SIG-M5 treated with dmso at 0.1 percent for 504 hours (cell line): ENCODE results near the gene TCF23.
"Not testable (repeated sequence)": the region's sequence is repeated elsewhere in the genome, so short reads cannot be mapped to it uniquely, and the experiment has no call there.

Experiments used
- DNase-seq: peaks from one replicate; lab custom pipeline; 2025; ENCODE audit not compliant: unreplicated experiment; lab: John Stamatoyannopoulos, UW

TCF23 gene

DNA sequence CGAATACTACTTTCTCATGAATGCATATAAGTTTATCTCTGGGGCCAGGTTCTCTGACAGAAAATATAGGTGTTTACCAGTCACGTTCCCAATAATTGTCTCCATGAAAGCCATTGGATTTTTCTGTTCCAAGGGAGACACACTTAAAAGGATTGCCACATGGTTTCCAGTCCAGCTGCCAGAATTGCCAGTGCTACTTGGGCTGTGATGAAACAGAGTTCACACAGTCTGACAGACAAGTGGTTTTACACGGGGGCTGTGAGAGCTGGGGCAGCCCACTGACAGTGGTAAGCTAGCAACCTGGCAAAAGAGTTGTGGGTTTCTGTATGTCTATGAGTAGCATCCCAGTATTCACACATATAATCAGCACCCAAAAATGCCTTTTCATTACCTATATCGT lies 35.3 kb downstream of the TCF23 start:
- DNase-seq = peak; percentile 24

DNA sequence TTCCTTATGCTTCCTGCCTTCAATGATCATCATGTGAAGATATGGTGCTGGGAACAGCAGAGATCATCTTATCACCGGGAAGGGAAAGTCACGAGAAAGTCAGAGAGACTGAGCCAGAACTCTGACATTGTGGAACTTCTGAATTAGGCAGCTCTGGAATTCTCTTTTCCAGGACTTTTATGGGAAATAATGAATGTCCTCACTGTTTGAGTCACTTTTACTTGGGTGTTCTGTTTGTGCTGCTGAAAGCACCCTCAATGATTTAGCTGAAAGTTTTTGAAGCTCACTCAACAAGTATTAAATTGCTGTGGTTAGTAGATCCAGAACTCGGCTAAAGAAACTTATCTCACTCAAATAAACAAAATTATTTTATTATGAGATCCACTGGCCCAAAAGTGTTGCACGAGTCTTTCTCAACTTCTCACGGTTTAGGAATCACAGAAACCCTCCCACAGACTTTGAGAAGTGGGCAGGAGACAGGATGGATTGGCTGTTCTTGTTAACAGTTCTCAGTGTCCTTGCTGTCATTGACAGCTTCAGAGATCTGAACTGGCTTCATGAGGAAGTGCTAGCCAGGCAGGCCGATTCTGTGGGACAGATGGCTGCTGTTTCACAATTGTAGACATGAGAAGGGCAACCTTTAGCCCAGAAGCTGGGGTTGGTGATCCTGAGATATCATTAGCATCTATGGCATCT lies 36.7 kb downstream of the TCF23 start:
- peak; percentile 74 for DNase-seq

- no peak for DNase-seq
Measured at GRCh38 chr2:27186613-27187345, 38.0 kb downstream of the TCF23 start.

- no peak for DNase-seq
Measured at GRCh38 chr2:27189989-27190388, 41.2 kb downstream of the TCF23 start.

DNA sequence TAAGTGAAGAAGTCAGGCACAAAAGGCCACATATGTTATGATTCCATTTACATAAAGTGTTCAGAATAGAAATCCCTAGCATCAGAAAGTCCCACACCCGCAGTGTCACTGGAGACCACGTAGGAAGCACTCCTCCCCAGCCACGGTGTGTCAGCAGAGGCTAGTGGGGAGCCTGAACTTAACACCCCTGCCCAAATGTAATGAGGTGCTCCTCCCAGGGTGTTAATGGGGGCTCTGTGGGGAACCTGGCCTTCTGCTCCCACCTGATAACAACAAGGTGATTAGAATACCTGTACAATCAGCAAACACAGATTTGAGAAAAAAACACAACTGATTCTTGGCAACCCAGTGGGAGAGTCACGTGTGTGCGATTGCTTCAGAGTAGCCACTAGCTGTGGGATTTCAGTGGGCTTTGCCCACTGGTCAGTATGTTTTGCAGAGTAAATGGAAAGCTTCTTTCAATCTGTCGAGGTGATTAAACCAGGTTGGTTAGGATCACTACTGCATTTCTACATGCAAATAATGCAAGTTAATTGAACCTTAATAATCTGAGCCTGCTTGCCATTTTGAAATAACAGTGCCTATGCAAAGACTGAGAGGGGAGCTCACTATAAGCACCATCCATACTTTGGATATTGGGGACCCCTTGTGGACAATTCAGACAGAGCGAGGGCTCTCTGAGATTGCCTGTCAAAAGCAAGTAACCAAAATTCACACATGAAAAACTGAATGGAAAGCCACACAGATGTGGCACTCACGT lies 42.4 kb downstream of the TCF23 start:
- peak; percentile 65 for DNase-seq

- DNase-seq = no peak
Measured at GRCh38 chr2:27194538-27195354, 45.9 kb downstream of the TCF23 start.

- not testable (repeated sequence) for DNase-seq
Measured at GRCh38 chr2:27195799-27196198, 47.0 kb downstream of the TCF23 start.

- DNase-seq = not testable (repeated sequence)
Measured at GRCh38 chr2:27198068-27198467, 49.3 kb downstream of the TCF23 start.

GRCh38 chr2:27198627-27199026 lies 49.8 kb downstream of the TCF23 start:
- DNase-seq = no peak

- no peak for DNase-seq
Measured at GRCh38 chr2:27199241-27199640, 50.4 kb downstream of the TCF23 start.

- DNase-seq = no peak
Measured at GRCh38 chr2:27201675-27202074, 52.9 kb downstream of the TCF23 start.

DNA sequence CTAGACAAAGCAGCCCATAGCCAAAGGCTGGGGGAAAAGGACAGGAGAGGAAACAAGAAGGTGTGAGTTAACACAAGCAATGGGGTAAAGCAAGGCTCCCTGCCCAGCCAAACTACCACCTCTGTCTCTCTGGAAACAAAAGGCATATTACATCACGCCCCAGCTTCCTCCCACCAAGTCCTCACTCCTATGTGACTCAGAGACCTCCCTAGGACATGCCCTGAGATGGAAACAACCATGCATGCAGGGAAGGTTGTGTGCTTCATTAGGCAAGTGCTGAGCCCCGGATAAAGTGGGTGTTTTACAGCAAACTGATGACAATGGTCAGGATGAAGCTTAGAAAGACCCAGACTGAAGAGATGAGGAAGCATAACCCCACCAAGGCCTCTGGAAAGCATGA lies 54.0 kb downstream of the TCF23 start:
- peak; percentile 65 for DNase-seq

DNA sequence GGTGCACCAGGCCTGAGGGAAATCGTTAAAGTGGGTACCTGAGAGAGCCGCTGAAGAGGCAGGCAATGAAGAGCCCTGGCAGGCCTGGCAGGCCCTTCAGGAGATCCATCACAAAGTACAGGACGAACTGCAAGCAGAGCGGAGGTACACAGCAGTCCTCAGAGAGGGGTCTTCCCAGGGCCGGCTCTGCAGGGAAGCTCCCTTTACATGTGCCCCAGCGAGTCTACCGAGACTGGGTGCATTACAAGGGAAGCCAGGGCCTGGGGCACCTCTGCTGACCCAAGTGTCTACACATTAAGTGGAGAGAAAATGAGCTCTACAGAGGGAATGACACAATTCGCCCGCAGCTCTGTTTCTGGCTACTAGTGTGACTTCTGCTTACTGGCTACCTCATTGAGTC lies 54.9 kb downstream of the TCF23 start:
- DNase-seq = no peak

DNA sequence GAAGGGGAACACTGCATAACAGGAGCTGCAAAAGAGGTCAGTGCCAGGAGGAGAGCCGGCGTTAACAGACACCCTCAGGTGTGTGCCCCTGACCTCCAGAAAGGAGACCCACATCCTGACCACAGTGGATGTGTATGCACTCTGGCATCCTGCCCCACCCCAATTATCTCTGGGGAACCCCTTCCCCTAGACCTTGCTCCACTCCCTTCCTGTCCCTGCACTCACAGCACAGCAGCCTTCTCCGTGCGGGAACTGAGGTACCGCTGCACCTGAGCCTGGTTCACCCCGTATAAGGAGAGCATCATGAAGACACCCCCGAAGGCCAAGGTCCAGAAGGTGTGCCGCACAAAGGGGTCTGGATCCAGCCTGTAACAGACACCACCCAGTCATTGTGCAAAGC lies 55.8 kb downstream of the TCF23 start:
- no peak for DNase-seq

GRCh38 chr2:27205206-27205605 lies 56.4 kb downstream of the TCF23 start:
- DNase-seq = no peak

DNA sequence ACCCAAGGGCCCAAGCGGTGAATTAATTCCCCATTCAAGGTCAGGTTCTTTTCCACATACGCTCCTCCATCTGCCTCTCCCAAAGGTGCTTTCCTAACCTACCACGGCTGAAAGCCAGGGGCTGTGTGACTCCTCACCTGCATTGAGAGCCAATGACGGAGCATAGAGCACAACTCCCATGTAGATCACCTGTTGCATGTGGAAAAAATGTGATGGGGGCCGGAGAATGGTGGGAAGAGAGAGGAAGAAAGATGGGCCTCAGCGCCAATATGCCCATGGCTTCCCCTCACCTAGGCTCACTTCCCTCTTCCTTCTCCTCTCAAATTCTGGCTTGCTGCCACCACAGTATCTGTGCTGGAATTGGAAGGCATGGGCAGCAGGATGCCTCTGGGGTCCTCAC lies 57.5 kb downstream of the TCF23 start:
- DNase-seq = no peak
